AG10803 (cell line): ENCODE results near the gene FAM107B.

Source experiments
- DNase-seq: peaks from one replicate; pipeline ENCODE4 v3.0.0; 2010; ENCODE audit warnings: low read depth
- H3K4me3 ChIP-seq: 2 replicates; pipeline ENCODE4 v1.5.1; 2011; ENCODE audit warnings: mild to moderate bottlenecking, low read length, control low read depth
- TF ChIP-seq, protein P1 (sequence below): conservative IDR thresholded peaks from 2 replicates; pipeline ENCODE4 v1.5.1; 2011; ENCODE audit warnings: mild to moderate bottlenecking, low read length, control low read depth, inconsistent platforms

FAM107B gene

GRCh38 chr10:14684354-14684753, 90.3 kb downstream of the FAM107B start:
- peak; percentile 55 for DNase-seq
- no peak overlapping the region for H3K4me3 ChIP-seq
- TF ChIP-seq, protein P1, sequence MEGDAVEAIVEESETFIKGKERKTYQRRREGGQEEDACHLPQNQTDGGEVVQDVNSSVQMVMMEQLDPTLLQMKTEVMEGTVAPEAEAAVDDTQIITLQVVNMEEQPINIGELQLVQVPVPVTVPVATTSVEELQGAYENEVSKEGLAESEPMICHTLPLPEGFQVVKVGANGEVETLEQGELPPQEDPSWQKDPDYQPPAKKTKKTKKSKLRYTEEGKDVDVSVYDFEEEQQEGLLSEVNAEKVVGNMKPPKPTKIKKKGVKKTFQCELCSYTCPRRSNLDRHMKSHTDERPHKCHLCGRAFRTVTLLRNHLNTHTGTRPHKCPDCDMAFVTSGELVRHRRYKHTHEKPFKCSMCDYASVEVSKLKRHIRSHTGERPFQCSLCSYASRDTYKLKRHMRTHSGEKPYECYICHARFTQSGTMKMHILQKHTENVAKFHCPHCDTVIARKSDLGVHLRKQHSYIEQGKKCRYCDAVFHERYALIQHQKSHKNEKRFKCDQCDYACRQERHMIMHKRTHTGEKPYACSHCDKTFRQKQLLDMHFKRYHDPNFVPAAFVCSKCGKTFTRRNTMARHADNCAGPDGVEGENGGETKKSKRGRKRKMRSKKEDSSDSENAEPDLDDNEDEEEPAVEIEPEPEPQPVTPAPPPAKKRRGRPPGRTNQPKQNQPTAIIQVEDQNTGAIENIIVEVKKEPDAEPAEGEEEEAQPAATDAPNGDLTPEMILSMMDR: no peak

- TF ChIP-seq, protein P1: no peak
- H3K4me3 ChIP-seq: no peak overlapping the region
- no peak for DNase-seq
Observed at GRCh38 chr10:14683256-14683655, 91.4 kb downstream of the FAM107B start.

DNA sequence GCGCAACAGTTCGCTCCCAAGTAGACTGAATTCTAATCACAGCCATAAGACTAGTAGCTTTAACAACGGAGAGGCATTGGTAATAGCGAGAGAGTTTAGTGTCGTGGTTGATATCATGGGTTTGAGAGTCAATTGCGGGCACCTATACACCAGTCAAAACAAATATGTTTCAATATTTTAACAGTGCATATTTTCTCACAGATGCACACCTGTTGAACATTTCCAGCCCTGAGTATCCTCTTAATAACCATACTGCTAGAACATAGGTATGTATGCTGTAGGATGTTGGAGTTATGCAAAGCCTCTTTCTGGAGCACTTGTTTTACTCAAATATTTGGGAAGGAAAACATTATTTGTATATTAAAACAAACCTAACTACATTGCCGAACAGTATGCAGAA, 92.9 kb downstream of the FAM107B start:
- DNase-seq: no peak
- TF ChIP-seq, protein P1: no peak
- H3K4me3 ChIP-seq: no peak overlapping the region

DNA sequence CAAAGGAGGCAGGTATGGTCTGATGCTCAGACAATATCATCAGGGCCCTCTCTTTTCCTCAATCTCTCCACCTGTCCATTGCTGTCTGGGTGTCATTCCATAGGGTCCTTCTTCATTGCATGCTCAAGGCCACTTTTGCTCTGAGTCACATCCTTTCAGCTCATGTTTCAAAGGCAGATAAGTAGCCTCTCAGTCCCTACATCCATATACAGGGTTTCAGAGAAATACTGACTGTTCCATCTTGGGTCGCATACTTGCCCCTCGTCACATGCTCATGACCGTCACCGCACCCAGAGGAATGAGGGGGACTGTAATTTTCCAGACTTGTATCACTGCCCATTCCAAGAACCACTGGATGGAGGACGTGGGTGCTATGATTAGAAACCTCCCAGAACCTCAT, 93.4 kb downstream of the FAM107B start:
- no peak for DNase-seq

DNA sequence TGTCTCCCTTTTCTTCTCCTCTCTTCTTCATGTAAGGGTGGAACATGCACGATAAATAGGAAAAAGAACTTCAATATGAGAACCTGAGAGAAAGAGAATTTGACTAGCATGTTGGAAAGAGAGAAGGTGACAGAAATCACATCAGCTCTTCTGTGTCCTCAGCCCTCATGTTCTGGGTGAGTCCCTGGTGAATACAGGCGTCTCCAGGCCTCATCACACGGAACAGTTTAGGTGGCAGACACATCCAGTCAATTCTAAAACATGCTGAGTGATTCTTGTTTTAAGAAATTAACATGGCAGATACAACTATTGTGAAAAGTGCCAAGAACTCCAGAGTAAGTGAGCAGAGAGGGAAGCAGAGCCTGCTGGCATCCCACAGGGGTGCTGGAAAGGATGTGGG, 96.1 kb downstream of the FAM107B start:
- H3K4me3 ChIP-seq: no peak overlapping the region
- TF ChIP-seq, protein P1: no peak
- DNase-seq: no peak

More for the DNA sequence above, 93.4 kb downstream of the FAM107B start:
- H3K4me3 ChIP-seq: no peak overlapping the region
- TF ChIP-seq, protein P1: no peak

GRCh38 chr10:14676732-14677131, 98.0 kb downstream of the FAM107B start:
- TF ChIP-seq, protein P1: no peak
- no peak overlapping the region for H3K4me3 ChIP-seq
- DNase-seq: no peak

GRCh38 chr10:14674376-14675050, 100.2 kb downstream of the FAM107B start:
- H3K4me3 ChIP-seq: no peak overlapping the region
- TF ChIP-seq, protein P1: no peak
- DNase-seq: no peak
